HEK293T (cell line): ENCODE data around the gene SARS1.

ENCODE experiments used
- BHLHE40 ChIP-seq: fragments of 450-650 bp; IDR thresholded peaks from 2 replicates; pipeline ENCODE4 v1.6.1; 2016; ENCODE audit warnings: mild to moderate bottlenecking, moderate library complexity, borderline replicate concordance
- CTBP1 ChIP-seq: fragments of 450-650 bp; IDR thresholded peaks from 2 replicates; pipeline ENCODE4 v1.6.1; 2016; ENCODE audit warnings: borderline replicate concordance
- FOXM1 ChIP-seq: fragments of 450-650 bp; IDR thresholded peaks from 2 replicates; pipeline ENCODE4 v1.6.1; 2017; ENCODE audit warnings: mild to moderate bottlenecking, borderline replicate concordance
- SP1 ChIP-seq: fragments of 450-650 bp; IDR thresholded peaks from 2 replicates; pipeline ENCODE4 v1.6.1; 2017
- TARDBP ChIP-seq: fragments of 450-650 bp; IDR thresholded peaks from 2 replicates; pipeline ENCODE4 v1.6.1; 2016

DNA sequence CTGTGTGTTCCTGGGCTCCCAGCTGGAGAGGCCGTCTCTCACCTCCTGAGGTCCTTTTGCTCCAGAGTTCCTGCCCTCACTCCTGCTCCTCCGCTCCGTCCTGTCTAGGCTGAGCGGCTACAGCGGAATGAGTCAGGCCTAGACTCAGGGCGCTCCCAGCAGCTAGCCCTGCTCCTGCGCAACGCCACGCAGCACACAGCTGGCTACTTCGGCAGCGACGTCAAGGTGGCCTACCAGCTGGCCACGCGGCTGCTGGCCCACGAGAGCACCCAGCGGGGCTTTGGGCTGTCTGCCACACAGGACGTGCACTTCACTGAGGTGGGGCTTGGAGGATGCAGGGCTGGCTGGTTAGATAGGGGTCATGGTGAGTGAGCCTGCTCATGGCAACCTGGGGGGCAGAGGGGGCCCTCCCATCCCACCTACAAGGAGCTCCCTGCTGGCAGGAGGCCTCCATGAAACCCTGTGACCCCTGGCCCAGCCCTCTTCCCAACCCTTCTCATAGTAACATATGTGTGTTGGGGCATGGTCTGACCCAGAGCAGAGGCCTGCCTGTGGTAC, 54.1 kb downstream of the SARS1 start:
- TF ChIP-seq CTBP1, result no peak
- no peak for TF ChIP-seq FOXM1
- TF ChIP-seq SP1, result no peak
- TF ChIP-seq TARDBP, result no peak
- no peak for TF ChIP-seq BHLHE40
